GM21529 (cell line): ENCODE data around the gene NT5C1A.
A peak's percentile ranks its signal among the peaks of the same experiment; 100 is the strongest.

ENCODE experiments used
- ATAC-seq: cut with Tn5 transposase; IDR thresholded peaks from one replicate; pipeline ENCODE4 v1.9.1; 2021; ENCODE audit not compliant: unreplicated experiment

NT5C1A gene

DNA sequence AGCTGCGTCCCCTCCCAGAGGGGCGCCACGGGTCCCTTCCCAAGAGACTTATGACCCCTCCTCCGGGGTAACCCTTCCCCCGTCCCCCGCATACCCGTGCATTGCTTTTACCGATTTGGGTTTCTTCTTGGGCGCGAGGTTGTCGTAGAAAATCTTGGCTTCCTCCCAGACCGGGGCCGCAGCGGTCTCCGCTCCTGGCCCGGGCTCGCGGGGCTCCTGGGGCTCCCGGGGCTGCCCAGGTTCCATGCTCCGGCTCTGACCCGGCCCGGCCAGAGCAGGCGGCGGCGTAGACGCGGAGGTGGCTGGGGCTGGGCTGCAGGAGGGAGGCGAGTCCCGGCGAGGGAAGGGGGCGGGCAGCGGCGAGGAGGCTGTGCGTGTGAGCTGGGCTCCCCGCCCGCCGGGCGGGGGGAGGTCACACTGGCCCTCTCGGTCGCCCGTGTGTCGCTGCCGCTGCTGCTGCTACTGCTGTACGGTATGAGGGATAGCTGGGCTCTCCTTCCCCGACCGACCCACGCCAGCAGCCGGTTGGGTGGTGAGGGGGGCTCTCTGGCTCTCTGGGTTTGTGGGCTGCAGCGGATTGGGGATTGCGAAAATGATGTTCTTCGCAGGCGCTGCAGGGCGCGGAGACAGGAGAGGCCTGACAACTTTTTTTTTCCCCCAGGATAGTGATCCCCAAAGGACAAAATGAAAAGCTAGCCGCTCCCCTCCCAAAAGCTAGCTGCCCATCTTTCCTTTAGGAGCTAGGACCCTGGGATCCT, at the start of gene NT5C1A:
Gene NT5C1A, minus strand, starts transcription at position 315 of the 758 bp plus-strand sequence. Its CDS starts 69 bp downstream, at position 246.
- ATAC-seq, result no peak

GRCh38 chr1:39721664-39722063, 49.8 kb upstream of the NT5C1A start:
- ATAC-seq, result no peak

- no peak for ATAC-seq
These were observed 48.4 kb upstream of the NT5C1A start for GRCh38 chr1:39720094-39720999.

DNA sequence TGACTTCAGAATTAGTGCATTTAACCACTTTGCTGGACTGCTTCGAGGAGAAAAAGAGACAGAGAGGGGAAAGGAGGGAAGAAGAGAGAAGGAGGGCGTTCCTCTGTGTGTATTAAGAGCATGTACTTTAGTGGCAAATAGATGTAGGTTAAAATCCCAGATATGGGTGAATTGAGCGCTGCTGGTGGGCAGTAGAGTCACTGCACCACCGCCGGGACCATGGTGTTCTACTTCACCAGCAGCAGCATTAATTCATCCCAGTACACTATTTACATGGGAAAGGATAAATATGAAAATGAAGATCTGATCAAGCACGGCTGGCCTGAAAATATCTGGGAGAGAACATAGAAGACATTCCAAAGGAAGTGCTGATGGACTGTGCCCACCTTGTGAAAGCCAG, 45.9 kb upstream of the NT5C1A start:
- no peak for ATAC-seq

DNA sequence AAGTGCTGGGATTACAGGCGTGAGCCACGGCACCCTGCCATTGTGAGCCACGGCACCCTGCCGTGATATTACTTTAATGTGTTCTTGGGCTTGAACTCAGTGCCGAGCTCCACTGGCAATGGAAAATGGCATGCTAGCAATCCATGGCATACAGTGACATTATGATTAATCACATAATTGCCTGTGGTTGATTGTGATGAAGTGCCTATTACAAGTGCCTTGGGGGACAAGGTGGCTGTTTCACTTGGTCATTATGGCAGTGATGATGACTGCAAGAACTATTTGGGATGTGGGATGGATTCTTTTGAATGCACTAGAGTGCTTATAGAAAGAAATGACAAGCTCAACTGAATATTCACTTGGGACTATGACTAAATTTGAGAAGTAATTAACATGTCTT, 41.6 kb upstream of the NT5C1A start:
- ATAC-seq, result no peak

DNA sequence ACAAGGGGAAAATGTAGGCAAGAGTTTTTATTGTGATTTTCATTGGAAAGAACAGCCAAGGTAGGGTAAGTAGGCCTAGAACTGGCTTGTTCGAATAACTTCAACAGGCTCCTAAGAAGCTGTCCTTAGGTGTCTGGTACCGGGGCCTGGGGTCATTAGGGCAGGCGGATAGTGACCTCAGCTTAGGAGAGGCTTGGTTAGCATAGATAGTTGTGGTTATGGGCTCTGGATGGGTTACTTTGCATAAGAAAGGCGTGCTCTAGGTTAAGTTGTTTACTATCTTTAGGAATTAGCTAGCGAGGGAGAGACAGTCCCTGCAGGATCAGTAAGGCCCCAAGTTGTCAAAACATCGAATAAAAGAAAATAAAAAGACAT, 40.0 kb upstream of the NT5C1A start:
- no peak for ATAC-seq

GRCh38 chr1:39711104-39711965, 39.4 kb upstream of the NT5C1A start:
- ATAC-seq, result no peak

GRCh38 chr1:39707506-39707905, 35.6 kb upstream of the NT5C1A start:
- ATAC-seq, result no peak

- ATAC-seq, result no peak
These were observed 32.9 kb upstream of the NT5C1A start for GRCh38 chr1:39704757-39705156.

DNA sequence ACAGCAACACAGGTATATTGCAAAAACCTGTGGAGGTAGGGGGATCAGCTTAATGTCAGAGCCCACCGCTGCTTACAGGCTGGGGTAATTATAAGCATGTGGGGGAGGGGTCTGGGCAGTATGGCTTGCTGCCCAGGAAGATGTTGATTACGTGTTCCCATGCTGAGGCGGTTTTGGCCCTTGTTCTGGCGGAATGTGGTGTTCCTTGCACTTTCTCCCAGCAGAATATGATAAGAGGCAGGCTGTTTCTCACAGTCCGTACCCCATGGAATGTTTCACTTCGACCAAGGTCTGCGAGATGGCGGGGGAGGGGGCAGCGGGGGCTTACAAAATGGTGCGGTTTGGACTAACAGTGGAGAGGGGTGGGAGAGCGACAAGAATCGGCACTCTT, 29.1 kb upstream of the NT5C1A start:
- no peak for ATAC-seq

DNA sequence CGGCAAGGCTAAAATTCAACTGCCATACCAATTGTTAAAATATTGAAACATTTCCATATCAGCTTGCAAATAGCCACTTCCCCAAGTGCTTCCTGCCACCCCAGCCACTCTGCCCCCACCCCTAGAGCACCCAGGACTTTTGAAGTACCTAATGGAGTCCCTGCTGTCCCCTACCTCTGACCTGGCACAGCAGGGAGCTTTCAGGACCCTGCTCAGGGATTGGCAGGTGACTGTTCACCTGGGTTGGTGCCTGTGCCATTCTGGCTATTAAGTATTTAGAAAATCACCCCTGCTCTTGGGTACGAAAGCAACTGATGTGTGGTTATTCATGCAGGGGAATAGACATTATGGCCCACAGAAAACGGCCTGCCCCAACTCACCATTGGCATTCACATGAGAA, 28.4 kb upstream of the NT5C1A start:
- ATAC-seq, result no peak

DNA sequence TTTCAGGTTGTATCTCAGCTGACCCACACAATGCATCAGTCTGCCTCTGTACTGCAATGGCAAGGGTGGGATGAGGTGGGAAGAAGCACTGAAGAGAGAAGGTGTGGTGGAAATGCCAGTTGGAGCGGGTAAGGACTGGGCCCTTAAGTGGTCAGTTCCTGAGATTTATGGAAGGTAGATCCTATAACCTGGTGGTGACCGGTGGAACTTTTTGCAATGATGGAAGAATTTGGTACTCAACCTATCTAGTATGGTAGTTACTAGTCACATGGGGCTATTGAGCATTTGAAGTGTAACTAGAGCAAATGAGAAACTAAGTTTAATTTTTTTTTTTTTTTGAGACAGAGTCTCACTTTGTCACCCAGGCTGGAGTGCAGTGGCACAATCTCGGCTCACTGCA, 27.5 kb upstream of the NT5C1A start:
- ATAC-seq, result no peak

- ATAC-seq, result no peak
These were observed 26.7 kb upstream of the NT5C1A start for GRCh38 chr1:39698568-39698967.

- no peak for ATAC-seq
These were observed 24.5 kb upstream of the NT5C1A start for GRCh38 chr1:39696448-39696847.

DNA sequence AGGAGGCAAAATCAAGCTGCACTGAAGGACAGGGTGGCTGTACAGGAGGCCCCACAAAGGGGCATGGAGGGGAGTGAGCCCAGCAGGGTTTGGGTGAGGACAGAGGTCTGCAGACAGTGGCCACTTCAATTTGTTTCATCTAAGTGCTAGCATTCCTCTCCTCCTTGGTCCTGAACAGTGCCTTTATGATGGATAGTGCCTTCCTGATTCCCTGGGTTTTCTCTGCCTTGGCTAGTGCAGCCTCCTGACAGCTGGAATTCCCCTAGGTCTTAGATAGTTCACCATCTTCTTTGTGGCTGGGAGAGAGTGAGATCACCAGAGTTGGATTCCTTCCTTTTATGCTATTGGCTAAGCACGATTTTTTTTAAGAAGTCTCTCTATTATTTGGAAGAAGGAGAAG, 23.1 kb upstream of the NT5C1A start:
- no peak for ATAC-seq

DNA sequence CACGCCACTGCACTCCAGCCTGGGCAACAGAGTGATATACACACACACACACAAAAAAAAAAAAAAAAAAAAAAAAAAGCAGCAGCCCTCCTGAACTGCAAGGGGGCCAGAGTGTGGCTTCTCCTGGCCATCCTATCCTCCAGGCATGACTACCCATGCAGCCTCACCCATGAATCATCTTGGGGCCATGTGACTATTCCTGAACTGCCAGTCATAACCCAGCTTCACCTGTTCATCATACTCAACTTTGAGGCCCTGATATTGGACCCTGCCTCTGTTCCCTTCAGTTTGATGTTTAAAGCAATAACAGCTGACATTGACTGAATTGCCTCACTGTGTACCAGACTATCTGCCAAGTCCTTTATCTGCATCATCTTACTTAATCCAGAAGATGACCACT, 22.1 kb upstream of the NT5C1A start:
- ATAC-seq, result no peak

DNA sequence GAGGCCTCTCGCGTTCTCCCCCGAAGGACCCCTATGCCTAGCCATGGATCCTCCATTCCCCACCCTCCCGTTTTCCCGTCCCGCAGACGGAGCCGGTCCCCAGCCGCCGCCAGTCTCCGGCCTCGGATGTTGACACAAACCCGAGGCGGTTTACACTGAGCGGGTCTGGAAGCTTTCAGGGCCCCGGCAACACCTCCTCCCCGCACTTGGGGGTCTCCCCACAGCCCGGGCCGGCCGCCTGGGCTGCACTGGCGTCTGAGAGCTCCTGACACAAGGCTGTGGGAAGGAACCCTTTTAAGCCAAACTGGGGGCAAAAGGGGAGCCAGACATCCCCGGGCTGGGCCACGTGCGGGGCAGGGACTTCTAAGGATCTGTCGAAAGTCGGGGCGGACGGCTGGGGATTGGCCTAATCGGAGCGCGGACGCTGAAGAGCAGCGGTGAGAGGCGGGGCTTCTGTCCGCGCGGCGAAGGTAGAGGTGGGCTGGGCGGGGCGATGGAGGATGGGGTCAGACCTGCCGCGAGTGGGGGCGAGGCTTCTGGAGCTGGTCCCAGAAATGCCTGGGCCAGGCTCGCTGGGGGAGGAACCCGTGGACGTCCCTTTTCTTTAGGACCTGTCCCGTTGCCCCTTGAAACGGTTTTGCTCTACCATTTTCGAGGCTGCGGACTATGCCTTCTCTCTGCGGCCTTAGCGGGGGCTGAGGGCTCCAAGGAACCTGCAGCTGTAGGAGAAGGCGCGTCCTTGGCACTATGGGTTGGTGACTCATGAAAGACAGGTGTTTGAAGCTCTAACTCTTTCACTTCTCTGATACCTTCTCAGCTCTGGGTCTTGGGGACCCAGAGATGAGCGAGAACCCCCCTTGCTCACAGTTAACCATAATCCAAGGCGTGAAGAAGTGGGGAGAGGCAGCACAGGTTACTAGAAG, 20.5 kb upstream of the NT5C1A start:
- ATAC-seq, result no peak

- peak; percentile 82 for ATAC-seq
These were observed 19.7 kb upstream of the NT5C1A start, which contains the start of gene HPCAL4 for GRCh38 chr1:39691383-39692151. HPCAL4 (minus strand) TSS chr1:39691433; CDS start chr1:39684603, 6,830 bp downstream.

DNA sequence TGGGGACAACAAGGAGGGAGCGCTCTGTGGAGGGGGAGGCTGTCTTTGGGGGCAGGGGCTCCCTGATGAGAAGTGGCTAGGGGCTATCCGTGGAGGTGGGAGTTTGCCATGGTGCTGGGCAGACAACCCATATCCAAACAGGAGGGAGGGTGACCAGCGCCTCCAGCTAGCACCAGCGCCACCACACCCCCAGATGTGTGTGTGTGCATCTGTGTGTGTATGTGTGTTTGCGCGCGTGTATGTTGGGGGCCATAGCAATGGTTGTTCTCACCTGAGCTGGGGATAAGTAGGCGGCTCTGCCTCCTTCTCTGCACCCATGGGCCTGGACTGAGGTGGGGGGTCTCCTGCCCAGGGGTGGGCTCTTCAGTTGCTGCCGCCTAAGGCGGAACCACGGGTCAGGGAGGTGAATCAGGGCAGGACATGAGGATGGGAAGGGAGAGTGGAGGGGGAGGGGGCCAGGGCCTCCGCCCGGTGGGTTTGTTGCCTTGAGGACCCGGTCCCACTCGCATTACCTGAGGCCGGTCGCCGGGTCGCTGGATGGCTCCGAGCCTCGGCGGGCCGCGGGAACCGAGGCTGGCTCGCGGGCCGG, 19.0 kb upstream of the NT5C1A start:
- ATAC-seq, result no peak
